Vagina (tissue), 2 donors: Measurements from ENCODE around the gene SLC22A31. TPM values are rescaled to one million over a fixed set of nuclear protein-coding genes. Genes with fewer than 3 reads are reported as not detected.
"Not testable (repeated sequence)": the region's sequence is repeated elsewhere in the genome, so short reads cannot be mapped to it uniquely, and the experiment has no call there.

Experiments
- DNase-seq, 2 donors: peaks; one replicate each; pipeline ENCODE4 v3.0.0-alpha.2; 2017; ENCODE audit errors: extremely low spot score in 2 of 2
- H3K27ac ChIP-seq: fragments of 200-600 bp; sonication (generic); one replicate; pipeline ENCODE4 v1.5.1; 2019
- H3K27me3 ChIP-seq: fragments of 200-600 bp; sonication (generic); one replicate; pipeline ENCODE4 v1.5.1; 2019
- H3K36me3 ChIP-seq, 2 donors: fragments of 200-600 bp; sonication (generic); one replicate each; pipeline ENCODE4 v1.5.1; 2017 to 2019
- H3K4me1 ChIP-seq: fragments of 200-600 bp; sonication (generic); one replicate; pipeline ENCODE4 v1.5.1; 2019
- H3K4me3 ChIP-seq, 2 donors: fragments of 200-600 bp; sonication (generic); 1 replicate in 1 of 2; 2 replicates in 1 of 2; pipeline ENCODE4 v1.5.1; 2016 to 2019
- H3K9me3 ChIP-seq: fragments of 200-600 bp; sonication (generic); one replicate; pipeline ENCODE4 v1.5.1; 2019
- POLR2A ChIP-seq, 2 donors: fragments of 450-650 bp; IDR thresholded peaks; one replicate each; pipeline ENCODE4 v1.6.1; 2017; ENCODE audit warnings: antibody characterized with exemption in 2 of 2, mild to moderate bottlenecking in 2 of 2, moderate library complexity in 2 of 2
- POLR2AphosphoS5 ChIP-seq, 2 donors: sonication (generic); formaldehyde crosslinking; IDR thresholded peaks; one replicate each; pipeline ENCODE4 v1.9.0; 2017; ENCODE audit warnings: antibody characterized with exemption in 2 of 2, mild to moderate bottlenecking in 2 of 2, low read depth in 1 of 2; ENCODE audit not compliant: insufficient read depth in 1 of 2
- intact Hi-C: fragments of 100-400 bp; cut with DNase I; formaldehyde crosslinking; loops from one replicate; pipeline ENCODE4 v1.15.1; 2023
- total RNA-seq: library from RNA; depleted of rRNA; stranded (reverse); fragments of >200 nt; gene quantifications from one replicate; pipeline ENCODE4 v1.2.3, GENCODE V29; 2016
- TF ChIP-seq, protein P1 (sequence below), 3 experiments: fragments of 450-650 bp in 2 of 3; fragments of 200-600 bp in 1 of 3; sonication (generic) in 1 of 3; IDR thresholded peaks; one replicate each; pipeline ENCODE4 v1.5.1; 2017 to 2019; ENCODE audit warnings: antibody characterized with exemption in 3 of 3, mild to moderate bottlenecking in 2 of 3, moderate library complexity in 2 of 3

The SLC22A31 gene
- total RNA-seq, 1 donor from 2014 or later = not detected

DNA sequence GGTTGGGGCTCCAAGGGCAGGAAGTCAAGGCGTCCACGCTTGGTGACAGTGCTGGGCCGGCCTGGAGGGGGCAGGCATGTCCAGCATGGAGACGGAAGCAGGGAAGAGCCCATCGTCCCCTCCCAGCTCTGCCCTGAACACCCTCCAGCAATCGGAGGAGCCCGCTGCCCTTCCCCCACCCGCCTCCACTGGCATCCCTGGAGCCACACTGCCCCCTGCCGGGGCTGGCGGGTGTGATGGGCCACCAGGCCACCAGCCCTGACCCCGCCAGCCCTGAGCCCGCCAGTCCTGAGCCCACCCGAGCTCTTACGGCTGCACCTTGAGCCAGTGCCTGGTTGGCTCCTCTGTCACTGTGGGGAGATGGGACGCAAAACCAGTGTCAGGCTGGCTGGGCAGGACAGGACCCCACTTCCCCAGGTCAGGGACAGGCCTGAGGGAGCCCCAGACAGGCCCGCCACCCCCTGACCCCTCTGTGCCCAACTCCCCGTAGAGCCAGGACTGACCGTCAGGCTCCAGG is 32.9 kb downstream of the SLC22A31 start:
- H3K9me3 ChIP-seq = no peaks in the 10 kb centered on the region
- no peak overlapping the region for H3K27ac ChIP-seq
- H3K36me3 ChIP-seq = no peaks in the 10 kb centered on the region
- no peak for TF ChIP-seq POLR2A (IDR thresholded peaks at IDR 0.05)
- TF ChIP-seq POLR2AphosphoS5 (IDR thresholded peaks at IDR 0.05; ENCODE audit: insufficient read depth in 1 of 2, low read depth in 1 of 2) = no peak
- TF ChIP-seq, protein P1, sequence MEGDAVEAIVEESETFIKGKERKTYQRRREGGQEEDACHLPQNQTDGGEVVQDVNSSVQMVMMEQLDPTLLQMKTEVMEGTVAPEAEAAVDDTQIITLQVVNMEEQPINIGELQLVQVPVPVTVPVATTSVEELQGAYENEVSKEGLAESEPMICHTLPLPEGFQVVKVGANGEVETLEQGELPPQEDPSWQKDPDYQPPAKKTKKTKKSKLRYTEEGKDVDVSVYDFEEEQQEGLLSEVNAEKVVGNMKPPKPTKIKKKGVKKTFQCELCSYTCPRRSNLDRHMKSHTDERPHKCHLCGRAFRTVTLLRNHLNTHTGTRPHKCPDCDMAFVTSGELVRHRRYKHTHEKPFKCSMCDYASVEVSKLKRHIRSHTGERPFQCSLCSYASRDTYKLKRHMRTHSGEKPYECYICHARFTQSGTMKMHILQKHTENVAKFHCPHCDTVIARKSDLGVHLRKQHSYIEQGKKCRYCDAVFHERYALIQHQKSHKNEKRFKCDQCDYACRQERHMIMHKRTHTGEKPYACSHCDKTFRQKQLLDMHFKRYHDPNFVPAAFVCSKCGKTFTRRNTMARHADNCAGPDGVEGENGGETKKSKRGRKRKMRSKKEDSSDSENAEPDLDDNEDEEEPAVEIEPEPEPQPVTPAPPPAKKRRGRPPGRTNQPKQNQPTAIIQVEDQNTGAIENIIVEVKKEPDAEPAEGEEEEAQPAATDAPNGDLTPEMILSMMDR (IDR thresholded peaks at IDR 0.05) = peak; percentile 54 to 67 (median 58)
- H3K27me3 ChIP-seq = no peaks in the 10 kb centered on the region
- H3K4me3 ChIP-seq = no peak overlapping the region
- H3K4me1 ChIP-seq = peaks cover 32% of the 10 kb centered on the region
- intact Hi-C loops = no loop called here
- DNase-seq = no peak

DNA sequence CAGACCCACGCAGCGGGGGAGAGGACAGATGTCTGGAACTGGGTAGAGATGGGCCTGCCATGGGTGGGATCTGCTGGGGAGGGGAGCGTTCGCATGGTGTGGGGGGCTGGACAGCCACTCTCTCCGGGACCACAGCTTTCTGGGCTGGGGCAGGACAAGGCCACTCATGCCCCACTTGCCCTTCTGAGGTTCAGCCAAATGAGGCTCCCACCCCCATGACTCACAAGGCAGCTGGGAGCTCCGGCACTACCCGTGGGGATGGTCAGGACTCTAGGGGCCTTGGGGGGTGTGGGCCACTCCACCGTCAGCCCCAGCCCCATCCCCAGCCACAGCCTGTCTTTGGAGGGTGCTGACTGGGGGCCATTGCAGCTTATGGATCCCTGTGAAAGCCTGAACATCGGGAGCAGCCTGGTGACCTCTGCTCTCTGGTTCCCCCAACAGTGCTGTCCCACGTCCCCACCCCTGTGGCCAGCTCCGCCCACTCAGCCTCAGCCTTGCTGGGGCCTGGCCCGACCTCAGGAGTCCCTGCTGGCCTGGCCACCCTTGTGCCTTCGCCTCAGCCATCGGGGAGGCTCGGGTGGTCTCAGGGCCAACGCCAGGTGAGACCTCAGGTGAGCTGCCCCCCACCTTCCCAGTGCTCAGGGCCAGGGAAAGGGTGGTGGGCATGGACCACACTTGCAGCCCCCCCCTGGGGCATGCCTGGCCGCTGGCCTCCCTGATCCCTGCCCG is 33.5 kb downstream of the SLC22A31 start:
- H3K9me3 ChIP-seq = no peaks in the 10 kb centered on the region
- no peaks in the 10 kb centered on the region for H3K27me3 ChIP-seq
- no peak overlapping the region for H3K27ac ChIP-seq
- peaks cover 32% of the 10 kb centered on the region for H3K4me1 ChIP-seq
- intact Hi-C loops = no loop called here
- DNase-seq = no peak
- TF ChIP-seq POLR2AphosphoS5 (IDR thresholded peaks at IDR 0.05; ENCODE audit: insufficient read depth in 1 of 2, low read depth in 1 of 2) = no peak
- TF ChIP-seq, protein P1 (IDR thresholded peaks at IDR 0.05) = no peak
- no peak for TF ChIP-seq POLR2A (IDR thresholded peaks at IDR 0.05)
- H3K4me3 ChIP-seq = no peak overlapping the region
- H3K36me3 ChIP-seq = no peaks in the 10 kb centered on the region

DNA sequence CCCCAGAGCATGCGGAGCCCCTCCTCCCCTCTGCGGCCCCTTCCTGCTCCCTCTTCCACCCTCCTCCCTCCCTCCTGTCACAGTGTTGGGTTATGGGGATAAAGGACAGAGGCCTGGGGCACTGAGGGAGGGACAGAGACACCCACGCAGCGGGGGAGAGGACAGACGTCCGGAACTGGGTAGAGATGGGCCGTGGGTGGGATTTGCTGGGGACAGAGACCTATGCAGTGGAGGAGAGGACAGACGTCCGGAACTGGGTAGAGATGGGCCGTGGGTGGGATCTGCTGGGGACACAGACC is 34.7 kb downstream of the SLC22A31 start:
- DNase-seq, intact Hi-C loops, H3K36me3 ChIP-seq, H3K4me3 ChIP-seq, H3K9me3 ChIP-seq, H3K27me3 ChIP-seq, H3K27ac ChIP-seq: not testable (repeated sequence)
- peaks cover 19% of the 10 kb centered on the region for H3K4me1 ChIP-seq

DNA sequence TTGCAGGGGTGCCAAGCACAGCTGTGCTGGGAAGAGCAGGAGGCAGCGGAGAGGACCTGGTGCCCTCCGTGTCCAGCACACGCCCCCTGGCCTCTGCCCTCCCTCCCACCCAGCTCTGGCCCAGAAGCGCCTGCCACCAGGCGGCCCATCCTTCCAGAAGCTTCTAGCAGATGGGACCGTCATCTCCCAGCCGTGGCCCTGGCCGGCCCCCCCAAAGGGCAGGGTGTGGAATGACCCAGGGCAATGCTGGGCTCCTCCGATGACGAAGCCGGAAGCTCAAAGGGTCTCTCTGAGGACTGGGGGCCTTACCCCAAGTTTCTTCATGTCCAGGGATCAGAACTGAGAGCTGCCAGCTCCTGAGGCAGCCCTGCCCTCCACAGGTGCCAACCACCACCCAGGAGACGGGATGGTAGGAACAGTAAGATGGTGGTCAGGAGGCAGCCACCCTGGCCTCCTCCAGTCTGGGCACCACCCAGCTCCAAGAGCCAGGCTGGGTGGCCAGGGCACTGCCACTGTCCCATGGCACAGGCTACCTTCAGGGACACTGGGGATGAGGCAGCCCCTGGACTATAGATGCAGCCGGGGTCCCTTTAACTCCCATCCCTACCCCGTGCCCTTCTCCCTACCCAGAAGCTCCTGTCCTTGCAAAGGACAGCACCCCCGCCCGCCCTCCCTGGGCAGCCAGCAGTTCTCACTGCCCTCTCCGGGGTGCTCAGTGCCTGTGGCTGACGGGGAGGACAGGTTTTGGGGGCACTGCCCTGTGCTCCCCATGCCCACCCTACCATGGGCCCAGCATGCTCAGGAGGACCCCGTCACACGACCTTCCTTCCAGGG is 35.3 kb downstream of the SLC22A31 start:
- Histone ChIP-seq H3K36me3 (no peaks in the 10 kb centered on the region), H3K4me1 (peaks cover 14% of the 10 kb centered on the region), H3K27me3 (no peaks in the 10 kb centered on the region), H3K9me3 (no peaks in the 10 kb centered on the region), H3K4me3 (no peak overlapping the region), H3K27ac (peak overlapping the region; percentile 33)
- no peak for DNase-seq
- no peak for TF ChIP-seq POLR2A (IDR thresholded peaks at IDR 0.05)
- TF ChIP-seq, protein P1 (IDR thresholded peaks at IDR 0.05) = no peak
- no peak for TF ChIP-seq POLR2AphosphoS5 (IDR thresholded peaks at IDR 0.05; ENCODE audit: insufficient read depth in 1 of 2, low read depth in 1 of 2)
- intact Hi-C loops = no loop called here

DNA sequence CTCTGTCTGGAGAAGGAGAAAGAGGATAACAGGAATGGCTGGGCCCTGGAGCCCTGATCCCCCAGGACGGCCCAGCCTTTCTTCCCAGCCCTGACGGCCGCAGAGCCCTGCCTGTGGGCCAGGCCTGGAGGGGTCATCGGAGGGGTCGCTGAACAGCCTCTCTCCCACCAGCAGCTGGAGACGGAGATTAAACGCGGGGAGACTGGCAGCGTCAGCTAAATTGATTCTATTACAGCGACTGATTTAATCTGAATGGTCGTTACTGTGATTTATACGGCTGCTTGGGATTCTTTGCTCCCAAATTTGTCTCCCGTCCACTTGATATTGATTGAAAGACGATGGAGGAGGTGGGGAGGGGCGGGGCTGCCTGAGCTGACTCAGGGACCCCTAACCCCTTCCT is 35.9 kb downstream of the SLC22A31 start:
- Histone ChIP-seq H3K36me3 (no peaks in the 10 kb centered on the region), H3K9me3 (no peaks in the 10 kb centered on the region), H3K27ac (peak overlapping the region; percentile 33), H3K27me3 (no peaks in the 10 kb centered on the region), H3K4me1 (peaks cover 14% of the 10 kb centered on the region), H3K4me3 (no peak overlapping the region)
- no peak for DNase-seq
- TF ChIP-seq, protein P1 (IDR thresholded peaks at IDR 0.05) = no peak
- TF ChIP-seq POLR2A (IDR thresholded peaks at IDR 0.05) (no peak), POLR2AphosphoS5 (IDR thresholded peaks at IDR 0.05; ENCODE audit: insufficient read depth in 1 of 2, low read depth in 1 of 2) (no peak)
- intact Hi-C loops = no loop called here
